ENCODE results near the gene RYR3.

Gene RYR3

GRCh38 chr15:33393546-33393945 lies 82.8 kb downstream of the RYR3 start:
- no peak for DNase-seq

DNA sequence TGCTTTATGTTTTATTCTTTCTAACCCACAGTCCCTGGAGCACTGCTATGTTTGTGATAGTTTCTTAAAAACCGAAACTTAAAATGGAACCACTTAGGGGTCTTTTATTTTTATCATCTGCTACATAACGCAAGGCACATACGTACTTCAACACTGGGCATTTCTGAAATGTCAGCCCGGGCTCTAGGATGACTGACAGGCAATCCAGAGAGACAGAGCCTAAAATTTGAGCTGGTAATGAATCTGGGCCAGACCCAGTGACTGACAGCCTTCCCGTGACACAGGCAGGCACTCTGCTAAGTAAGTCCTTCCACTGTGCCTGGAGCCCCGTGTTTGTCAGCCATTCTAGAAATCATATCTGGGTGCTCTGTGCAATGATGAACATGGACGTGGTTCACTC lies 84.6 kb downstream of the RYR3 start:
- no peak for DNase-seq

- no peak for DNase-seq
These were observed 85.1 kb downstream of the RYR3 start for GRCh38 chr15:33395846-33396245.

- DNase-seq: no peak
These were observed 85.7 kb downstream of the RYR3 start for GRCh38 chr15:33396475-33396874.

DNA sequence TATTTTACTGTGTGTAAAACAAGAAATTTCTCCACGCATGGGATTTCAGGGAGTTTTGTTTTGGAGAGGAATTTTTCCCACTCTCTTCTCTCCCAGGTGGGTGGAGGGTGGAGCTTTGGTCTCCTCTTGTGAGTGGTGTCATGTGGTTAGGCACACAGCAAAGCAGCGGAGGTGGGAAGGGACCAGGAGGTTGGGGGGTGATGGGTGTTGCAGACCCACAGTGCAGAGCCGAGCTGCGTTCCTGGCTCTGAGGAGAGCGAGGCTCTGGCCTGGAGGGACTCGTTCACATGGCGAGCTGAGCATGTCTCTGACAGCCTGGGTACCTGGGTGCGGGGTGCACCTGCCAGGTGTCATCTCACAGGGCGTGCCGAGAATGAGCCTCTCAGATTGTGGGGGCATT lies 87.8 kb downstream of the RYR3 start:
- DNase-seq: no peak

DNA sequence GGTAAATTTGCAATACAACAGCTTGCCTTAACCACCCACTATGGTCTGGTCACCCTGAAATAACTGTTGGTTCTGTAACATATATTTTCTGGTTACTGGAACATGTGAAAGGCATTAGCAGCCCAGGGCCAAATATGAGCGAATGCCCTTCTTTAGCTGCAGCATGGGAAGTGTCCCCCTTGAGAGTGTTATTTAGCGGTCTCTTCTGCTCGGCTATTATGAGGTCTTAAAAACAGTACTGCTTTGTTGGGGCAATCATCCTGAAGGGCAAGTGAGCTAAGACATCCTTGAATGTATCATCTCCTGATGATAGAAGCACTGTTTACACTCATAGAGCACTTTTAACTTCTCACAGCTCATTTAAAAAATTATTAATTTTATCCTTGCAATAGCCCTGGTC lies 90.2 kb downstream of the RYR3 start:
- no peak for DNase-seq

- no peak for DNase-seq
These were observed 91.8 kb downstream of the RYR3 start for GRCh38 chr15:33402600-33402999.

GRCh38 chr15:33405096-33405495 lies 94.3 kb downstream of the RYR3 start:
- DNase-seq: no peak

- DNase-seq: no peak
These were observed 101.1 kb downstream of the RYR3 start for GRCh38 chr15:33411596-33412540.

- no peak for DNase-seq
These were observed 108.9 kb downstream of the RYR3 start for GRCh38 chr15:33419701-33420100.

DNA sequence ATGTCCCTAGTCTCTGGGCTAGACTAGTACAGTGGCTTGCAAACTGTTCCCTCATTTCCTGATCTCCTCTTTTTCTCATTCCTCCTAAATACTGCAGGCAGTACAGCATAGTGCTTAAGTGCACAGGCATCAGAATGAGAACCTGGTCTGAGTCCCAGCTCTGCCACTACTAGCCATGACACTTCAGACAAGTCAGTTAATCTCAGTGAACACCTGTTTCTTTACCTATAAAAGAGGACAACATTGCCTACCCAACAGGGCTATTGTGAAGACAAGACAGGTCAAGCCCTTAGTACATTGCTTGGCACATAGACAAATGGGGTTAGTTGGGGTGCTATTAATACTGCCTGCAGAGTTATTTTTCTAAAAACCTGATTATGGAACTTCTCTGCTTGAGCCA lies 113.3 kb downstream of the RYR3 start:
- no peak for DNase-seq

- DNase-seq: no peak
These were observed 114.4 kb downstream of the RYR3 start for GRCh38 chr15:33425142-33425541.

DNA sequence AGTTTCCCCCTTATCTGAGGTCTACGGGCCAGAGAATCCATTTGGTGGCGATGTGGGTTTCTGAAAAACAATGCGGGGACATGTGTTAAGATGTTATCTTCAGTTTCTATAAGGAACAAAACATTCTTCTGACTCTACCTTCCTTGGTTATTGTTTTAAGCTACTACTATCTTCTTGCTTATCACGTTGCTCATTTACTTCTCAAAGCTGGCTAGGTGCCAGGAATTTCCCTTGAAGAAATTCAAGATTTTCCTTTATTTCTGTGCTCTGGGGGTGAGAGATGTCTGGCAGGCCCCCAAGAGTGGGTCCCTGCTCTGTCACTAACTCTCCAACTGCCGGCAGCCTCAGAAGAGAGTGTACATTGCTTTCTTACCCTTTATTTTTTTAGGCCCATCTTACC lies 119.8 kb downstream of the RYR3 start:
- DNase-seq: no peak

GRCh38 chr15:33433821-33434220 lies 123.1 kb downstream of the RYR3 start:
- DNase-seq: no peak

GRCh38 chr15:33438396-33438795 lies 127.6 kb downstream of the RYR3 start:
- no peak for DNase-seq

DNA sequence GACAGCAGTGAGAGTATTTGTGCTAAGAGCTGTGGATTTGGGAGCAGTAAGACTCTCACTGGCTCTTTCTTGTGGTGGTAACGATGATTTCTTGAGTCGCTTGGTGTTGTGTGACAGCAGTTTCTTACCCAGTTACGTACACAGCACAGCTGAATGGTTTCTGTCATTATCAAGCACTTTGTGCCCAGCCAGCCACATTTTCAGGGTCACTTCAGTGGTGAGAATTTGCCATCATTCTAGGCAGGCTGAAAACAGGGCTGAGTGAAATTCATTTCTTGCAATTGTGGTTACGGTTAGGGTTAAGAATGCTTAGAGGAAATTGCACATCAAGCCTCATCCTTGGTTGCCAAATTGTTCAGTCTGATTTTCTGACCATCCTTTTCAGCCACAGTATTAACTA lies 130.1 kb downstream of the RYR3 start:
- DNase-seq: no peak

- DNase-seq: no peak
These were observed 131.7 kb downstream of the RYR3 start for GRCh38 chr15:33442449-33442848.

DNA sequence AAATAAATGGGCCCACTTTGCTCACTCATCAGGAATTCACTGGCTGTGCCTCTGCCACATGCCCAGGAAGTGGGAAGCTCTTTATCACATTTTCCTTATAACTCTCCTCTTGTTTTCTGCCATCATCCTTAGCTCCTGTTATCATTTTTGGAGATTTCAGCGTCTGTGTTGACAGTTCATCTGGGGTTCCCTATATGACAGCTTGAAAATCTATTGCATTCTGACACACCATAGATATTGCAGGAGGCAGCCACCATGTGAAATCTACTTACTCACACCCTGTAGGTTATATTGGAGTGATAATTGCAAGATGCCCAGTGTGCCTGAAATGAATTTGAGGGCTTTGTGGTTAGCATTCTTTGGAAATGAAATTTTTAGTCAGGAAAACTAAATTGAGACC lies 132.9 kb downstream of the RYR3 start:
- no peak for DNase-seq

DNA sequence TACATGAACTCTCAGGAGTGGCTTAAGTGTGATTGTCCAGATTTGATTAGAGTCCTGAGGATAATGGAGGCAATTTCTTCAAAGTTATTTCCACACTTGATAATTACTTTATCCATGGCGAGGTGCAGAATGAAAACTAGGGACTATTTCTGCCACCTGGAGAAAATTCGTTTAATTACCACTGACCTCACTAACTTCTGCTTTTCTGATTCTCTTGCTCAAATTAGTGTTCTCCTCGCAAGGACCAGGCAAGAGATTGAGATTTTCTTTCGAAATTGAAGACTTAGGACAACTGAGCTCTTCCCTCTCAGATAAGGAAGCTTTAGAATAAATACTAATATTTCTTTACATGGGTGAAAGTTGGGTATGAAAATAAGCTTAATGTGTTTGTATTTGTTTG lies 135.2 kb downstream of the RYR3 start:
- DNase-seq: no peak

- no peak for DNase-seq
These were observed 137.4 kb downstream of the RYR3 start for GRCh38 chr15:33448151-33448550.

- no peak for DNase-seq
These were observed 138.3 kb downstream of the RYR3 start for GRCh38 chr15:33448961-33449606.

DNA sequence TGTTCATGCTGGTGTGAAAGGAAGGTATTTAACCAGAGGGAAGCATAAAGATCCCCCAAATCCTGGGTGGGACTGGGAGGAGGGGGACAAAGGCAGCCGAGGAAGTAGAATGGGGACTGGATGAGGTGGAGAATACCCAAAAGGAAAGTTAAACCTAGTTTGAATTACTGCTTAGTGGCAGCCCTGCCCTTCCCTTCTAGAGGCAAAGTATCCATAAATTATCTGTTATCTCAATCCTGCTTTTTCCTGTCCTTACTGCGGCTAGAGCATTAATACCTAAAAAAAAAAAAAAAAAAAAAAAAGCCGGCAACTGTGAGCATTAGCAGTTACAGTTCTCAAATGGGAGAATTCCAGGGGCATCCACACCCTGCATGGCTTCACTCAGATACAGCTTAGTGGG lies 139.0 kb downstream of the RYR3 start:
- DNase-seq: no peak

- DNase-seq: no peak
These were observed 140.6 kb downstream of the RYR3 start for GRCh38 chr15:33451385-33451784.

DNA sequence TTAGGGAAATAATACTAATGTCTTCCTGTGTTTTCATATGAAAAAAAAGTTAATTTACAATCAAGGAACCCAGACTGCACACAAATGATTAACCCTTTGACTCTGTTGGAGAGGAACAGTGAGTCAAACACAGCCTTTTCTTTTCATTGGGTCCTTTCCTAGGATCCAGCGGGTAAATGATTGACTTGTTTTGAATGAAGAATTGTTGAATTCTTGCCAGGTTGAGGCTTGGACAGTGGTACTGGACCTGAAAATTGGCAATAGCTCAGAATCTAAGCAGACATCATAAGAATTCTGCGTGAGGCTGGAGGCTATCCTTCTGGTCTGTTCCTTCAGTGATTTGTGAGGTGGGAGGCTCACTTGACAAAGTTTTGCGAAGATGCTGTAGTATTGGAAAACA lies 143.0 kb downstream of the RYR3 start:
- DNase-seq: no peak

- no peak for DNase-seq
These were observed 143.6 kb downstream of the RYR3 start for GRCh38 chr15:33454346-33454745.

Measured in NCI-H2171 treated with DMSO at 0.1 percent for 48 hours (cell line).